Loucy (cell line): Measurements from ENCODE around the gene PIAS2.

Source experiments
- H2AFZ ChIP-seq: fragments of 200-600 bp; sonication (generic); 2 replicates; pipeline ENCODE4 v1.6.0; 2016; ENCODE audit warnings: antibody characterized with exemption, mild to moderate bottlenecking, low read length, moderate library complexity
- H3F3A ChIP-seq: fragments of 200-600 bp; 2 replicates; pipeline ENCODE4 v1.6.0; 2016; ENCODE audit warnings: antibody characterized with exemption, low read depth, mild to moderate bottlenecking
- H3K27me3 ChIP-seq: fragments of 200-600 bp; sonication (generic); 2 replicates; pipeline ENCODE4 v1.6.1; 2014; ENCODE audit warnings: low read length, mild to moderate bottlenecking; ENCODE audit not compliant: insufficient read depth, poor library complexity, severe bottlenecking
- H3K36me3 ChIP-seq: fragments of 200-600 bp; sonication (generic); 2 replicates; pipeline ENCODE4 v1.6.1; 2016; ENCODE audit warnings: low read length; ENCODE audit not compliant: insufficient read depth
- H3K4me1 ChIP-seq: fragments of 200-600 bp; sonication (generic); 2 replicates; pipeline ENCODE4 v1.5.1; 2014; ENCODE audit warnings: low read length, mild to moderate bottlenecking; ENCODE audit not compliant: insufficient read depth, poor library complexity, severe bottlenecking
- H3K4me2 ChIP-seq: fragments of 200-600 bp; sonication (generic); 2 replicates; pipeline ENCODE4 v1.6.0; 2014; ENCODE audit warnings: antibody characterized with exemption, low read length, low read depth, mild to moderate bottlenecking; ENCODE audit not compliant: poor library complexity, severe bottlenecking
- H3K4me3 ChIP-seq: fragments of 200-600 bp; sonication (generic); 2 replicates; pipeline ENCODE4 v1.5.1; 2014; ENCODE audit warnings: low read length, mild to moderate bottlenecking, mixed read lengths; ENCODE audit not compliant: poor library complexity, severe bottlenecking
- H3K79me2 ChIP-seq: fragments of 200-600 bp; sonication (generic); 2 replicates; pipeline ENCODE4 v1.6.1; 2014; ENCODE audit warnings: low read length; ENCODE audit not compliant: insufficient read depth
- H3K9ac ChIP-seq: fragments of 200-600 bp; sonication (generic); 2 replicates; pipeline ENCODE4 v1.6.0; 2014; ENCODE audit warnings: mild to moderate bottlenecking, low read depth, low read length, moderate library complexity; ENCODE audit not compliant: poor library complexity, severe bottlenecking
- H3K9me2 ChIP-seq: fragments of 200-600 bp; sonication (generic); replicated peaks from 2 replicates; pipeline ENCODE4 v1.6.1; 2016; ENCODE audit warnings: low read depth, low read length, mixed read lengths
- H3K9me3 ChIP-seq: fragments of 200-600 bp; sonication (generic); 2 replicates; pipeline ENCODE4 v1.6.1; 2014; ENCODE audit warnings: mild to moderate bottlenecking, antibody characterized with exemption, low read length, low read depth; ENCODE audit not compliant: insufficient read depth
- H4K20me1 ChIP-seq: fragments of 200-600 bp; sonication (generic); 2 replicates; pipeline ENCODE4 v1.6.0; 2014; ENCODE audit warnings: antibody characterized with exemption, low read length, mild to moderate bottlenecking; ENCODE audit not compliant: insufficient read depth, poor library complexity, severe bottlenecking
- CTCF ChIP-seq: fragments of 200-600 bp; sonication (generic); conservative IDR thresholded peaks from 2 replicates; pipeline ENCODE4 v1.5.1; 2014; ENCODE audit warnings: mild to moderate bottlenecking, antibody characterized with exemption, low read length
- EZH2phosphoT487 ChIP-seq: fragments of 200-600 bp; IDR thresholded peaks from 2 replicates; pipeline ENCODE4 v1.6.1; 2018; ENCODE audit warnings: antibody characterized with exemption, mild to moderate bottlenecking, moderate library complexity, borderline replicate concordance

PIAS2 gene

GRCh38 chr18:46756559-46757201 is 160.6 kb downstream of the PIAS2 start, which contains the start of gene ST8SIA5:
Gene ST8SIA5, minus strand, starts transcription at chr18:46757053. Its CDS starts 545 bp downstream, at chr18:46756508.
- no peak within 1 kb of the TSS for H3K4me3 ChIP-seq
- no peaks in the 10 kb centered on the region for H4K20me1 ChIP-seq
- no peaks in the 10 kb centered on the region for H3K9me2 ChIP-seq
- no peaks in the 10 kb centered on the region for H3K27me3 ChIP-seq
- no peaks in the 10 kb centered on the region for H3K36me3 ChIP-seq
- no peaks in the 10 kb centered on the region for H3K4me1 ChIP-seq
- no peaks in the 10 kb centered on the region for H3F3A ChIP-seq
- no peak for TF ChIP-seq EZH2phosphoT487
- TF ChIP-seq CTCF, result no peak
- H3K9me3 ChIP-seq, result no peaks in the 10 kb centered on the region
- H3K79me2 ChIP-seq, result no peaks in the 10 kb centered on the region
- no peak within 1 kb of the TSS for H3K9ac ChIP-seq
- H3K4me2 ChIP-seq, result no peak within 1 kb of the TSS
- no peak within 1 kb of the TSS for H2AFZ ChIP-seq

GRCh38 chr18:46756025-46756558 is 161.2 kb downstream of the PIAS2 start:
- H2AFZ ChIP-seq, result no peak overlapping the region
- no peaks in the 10 kb centered on the region for H3K9me2 ChIP-seq
- no peaks in the 10 kb centered on the region for H3K9me3 ChIP-seq
- no peak overlapping the region for H3K4me2 ChIP-seq
- H3K4me3 ChIP-seq, result no peak overlapping the region
- H4K20me1 ChIP-seq, result no peaks in the 10 kb centered on the region
- H3K36me3 ChIP-seq, result no peaks in the 10 kb centered on the region
- no peaks in the 10 kb centered on the region for H3F3A ChIP-seq
- TF ChIP-seq CTCF, result no peak
- no peak for TF ChIP-seq EZH2phosphoT487
- H3K79me2 ChIP-seq, result no peaks in the 10 kb centered on the region
- no peaks in the 10 kb centered on the region for H3K4me1 ChIP-seq
- no peaks in the 10 kb centered on the region for H3K27me3 ChIP-seq
- no peak overlapping the region for H3K9ac ChIP-seq

GRCh38 chr18:46755315-46756024 is 161.8 kb downstream of the PIAS2 start:
- H3K9ac ChIP-seq, result no peak overlapping the region
- no peaks in the 10 kb centered on the region for H3K9me2 ChIP-seq
- H3K4me1 ChIP-seq, result no peaks in the 10 kb centered on the region
- no peaks in the 10 kb centered on the region for H3F3A ChIP-seq
- H3K9me3 ChIP-seq, result no peaks in the 10 kb centered on the region
- TF ChIP-seq EZH2phosphoT487 (no peak), CTCF (no peak)
- no peaks in the 10 kb centered on the region for H3K36me3 ChIP-seq
- H3K27me3 ChIP-seq, result no peaks in the 10 kb centered on the region
- no peak overlapping the region for H3K4me2 ChIP-seq
- H2AFZ ChIP-seq, result no peak overlapping the region
- H3K79me2 ChIP-seq, result no peaks in the 10 kb centered on the region
- H3K4me3 ChIP-seq, result no peak overlapping the region
- H4K20me1 ChIP-seq, result no peaks in the 10 kb centered on the region
